Measurements from ENCODE around the gene SH3TC1. TPM values are rescaled to one million over a fixed set of nuclear protein-coding genes. Genes with fewer than 3 reads are reported as not detected.

Gene SH3TC1
- total and polyA plus RNA-seq, 2 of the 13 experiments (the other 11 are each of a cell fraction or from before 2014, with no cell fraction given), result 14.9 to 21.8 TPM

GRCh38 chr4:8200302-8200975 lies 1.3 kb downstream of the SH3TC1 start (continued):
- TF ChIP-seq, protein P1, sequence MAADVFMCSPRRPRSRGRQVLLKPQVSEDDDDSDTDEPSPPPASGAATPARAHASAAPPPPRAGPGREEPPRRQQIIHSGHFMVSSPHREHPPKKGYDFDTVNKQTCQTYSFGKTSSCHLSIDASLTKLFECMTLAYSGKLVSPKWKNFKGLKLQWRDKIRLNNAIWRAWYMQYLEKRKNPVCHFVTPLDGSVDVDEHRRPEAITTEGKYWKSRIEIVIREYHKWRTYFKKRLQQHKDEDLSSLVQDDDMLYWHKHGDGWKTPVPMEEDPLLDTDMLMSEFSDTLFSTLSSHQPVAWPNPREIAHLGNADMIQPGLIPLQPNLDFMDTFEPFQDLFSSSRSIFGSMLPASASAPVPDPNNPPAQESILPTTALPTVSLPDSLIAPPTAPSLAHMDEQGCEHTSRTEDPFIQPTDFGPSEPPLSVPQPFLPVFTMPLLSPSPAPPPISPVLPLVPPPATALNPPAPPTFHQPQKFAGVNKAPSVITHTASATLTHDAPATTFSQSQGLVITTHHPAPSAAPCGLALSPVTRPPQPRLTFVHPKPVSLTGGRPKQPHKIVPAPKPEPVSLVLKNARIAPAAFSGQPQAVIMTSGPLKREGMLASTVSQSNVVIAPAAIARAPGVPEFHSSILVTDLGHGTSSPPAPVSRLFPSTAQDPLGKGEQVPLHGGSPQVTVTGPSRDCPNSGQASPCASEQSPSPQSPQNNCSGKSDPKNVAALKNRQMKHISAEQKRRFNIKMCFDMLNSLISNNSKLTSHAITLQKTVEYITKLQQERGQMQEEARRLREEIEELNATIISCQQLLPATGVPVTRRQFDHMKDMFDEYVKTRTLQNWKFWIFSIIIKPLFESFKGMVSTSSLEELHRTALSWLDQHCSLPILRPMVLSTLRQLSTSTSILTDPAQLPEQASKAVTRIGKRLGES (CRISPR knock-in tag; IDR thresholded peaks at IDR 0.05; ENCODE audit: borderline replicate concordance), result no peak
- TF ChIP-seq ZNF235 (CRISPR knock-in tag; IDR thresholded peaks at IDR 0.05; ENCODE audit: borderline replicate concordance), result no peak
- TF ChIP-seq ZNF251 (CRISPR knock-in tag; IDR thresholded peaks at IDR 0.05), result no peak
- no peak for TF ChIP-seq NFE2L2 (IDR thresholded peaks at IDR 0.05; ENCODE audit: low read length)
- no peak for TF ChIP-seq FOXP1 (IDR thresholded peaks at IDR 0.05)
- TF ChIP-seq FOXP1 (CRISPR knock-in tag; IDR thresholded peaks at IDR 0.05), result 0 out of 2 replicates have a peak, but pooled peaks have one; percentile 28
- no peak for TF ChIP-seq ZNF598 (CRISPR knock-in tag; IDR thresholded peaks at IDR 0.05; ENCODE audit: borderline replicate concordance)
- TF ChIP-seq TEAD3 (CRISPR knock-in tag; optimal IDR thresholded peaks at IDR 0.05; ENCODE audit: borderline replicate concordance), result no peak
- no peak for TF ChIP-seq ZNF451 (CRISPR knock-in tag; IDR thresholded peaks at IDR 0.05)
- no peak for TF ChIP-seq TCF12 (IDR thresholded peaks at IDR 0.05)
- TF ChIP-seq TCF12 (CRISPR knock-in tag; IDR thresholded peaks at IDR 0.05), result no peak
- TF ChIP-seq FOSL2 (CRISPR knock-in tag; IDR thresholded peaks at IDR 0.05), result no peak
- TF ChIP-seq KMT2A (CRISPR knock-in tag; IDR thresholded peaks at IDR 0.05), result no peak
- TF ChIP-seq ZFP62 (CRISPR knock-in tag; IDR thresholded peaks at IDR 0.05), result no peak
- TF ChIP-seq, protein P2, sequence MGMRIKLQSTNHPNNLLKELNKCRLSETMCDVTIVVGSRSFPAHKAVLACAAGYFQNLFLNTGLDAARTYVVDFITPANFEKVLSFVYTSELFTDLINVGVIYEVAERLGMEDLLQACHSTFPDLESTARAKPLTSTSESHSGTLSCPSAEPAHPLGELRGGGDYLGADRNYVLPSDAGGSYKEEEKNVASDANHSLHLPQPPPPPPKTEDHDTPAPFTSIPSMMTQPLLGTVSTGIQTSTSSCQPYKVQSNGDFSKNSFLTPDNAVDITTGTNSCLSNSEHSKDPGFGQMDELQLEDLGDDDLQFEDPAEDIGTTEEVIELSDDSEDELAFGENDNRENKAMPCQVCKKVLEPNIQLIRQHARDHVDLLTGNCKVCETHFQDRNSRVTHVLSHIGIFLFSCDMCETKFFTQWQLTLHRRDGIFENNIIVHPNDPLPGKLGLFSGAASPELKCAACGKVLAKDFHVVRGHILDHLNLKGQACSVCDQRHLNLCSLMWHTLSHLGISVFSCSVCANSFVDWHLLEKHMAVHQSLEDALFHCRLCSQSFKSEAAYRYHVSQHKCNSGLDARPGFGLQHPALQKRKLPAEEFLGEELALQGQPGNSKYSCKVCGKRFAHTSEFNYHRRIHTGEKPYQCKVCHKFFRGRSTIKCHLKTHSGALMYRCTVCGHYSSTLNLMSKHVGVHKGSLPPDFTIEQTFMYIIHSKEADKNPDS (CRISPR knock-in tag; IDR thresholded peaks at IDR 0.05), result no peak
- TF ChIP-seq, protein P3, sequence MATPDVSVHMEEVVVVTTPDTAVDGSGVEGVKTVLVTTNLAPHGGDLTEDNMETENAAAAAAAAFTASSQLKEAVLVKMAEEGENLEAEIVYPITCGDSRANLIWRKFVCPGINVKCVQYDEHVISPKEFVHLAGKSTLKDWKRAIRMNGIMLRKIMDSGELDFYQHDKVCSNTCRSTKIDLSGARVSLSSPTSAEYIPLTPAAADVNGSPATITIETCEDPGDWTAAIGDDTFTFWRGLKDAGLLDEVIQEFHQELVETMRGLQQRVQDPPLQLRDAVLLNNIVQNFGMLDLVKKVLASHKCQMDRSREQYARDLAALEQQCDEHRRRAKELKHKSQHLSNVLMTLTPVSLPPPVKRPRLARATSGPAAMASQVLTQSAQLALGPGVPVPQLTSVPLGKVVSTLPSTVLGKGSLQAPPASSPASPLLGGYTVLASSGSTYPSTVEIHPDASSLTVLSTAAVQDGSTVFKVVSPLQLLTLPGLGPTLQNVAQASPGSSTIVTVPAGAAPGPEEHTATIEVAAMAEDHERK (CRISPR knock-in tag; IDR thresholded peaks at IDR 0.05; ENCODE audit: low read depth), result no peak
- no peak for TF ChIP-seq ZNF597 (CRISPR knock-in tag; IDR thresholded peaks at IDR 0.05)
- TF ChIP-seq YEATS2 (CRISPR knock-in tag; IDR thresholded peaks at IDR 0.05; ENCODE audit: borderline replicate concordance), result no peak
- TF ChIP-seq, protein P4, sequence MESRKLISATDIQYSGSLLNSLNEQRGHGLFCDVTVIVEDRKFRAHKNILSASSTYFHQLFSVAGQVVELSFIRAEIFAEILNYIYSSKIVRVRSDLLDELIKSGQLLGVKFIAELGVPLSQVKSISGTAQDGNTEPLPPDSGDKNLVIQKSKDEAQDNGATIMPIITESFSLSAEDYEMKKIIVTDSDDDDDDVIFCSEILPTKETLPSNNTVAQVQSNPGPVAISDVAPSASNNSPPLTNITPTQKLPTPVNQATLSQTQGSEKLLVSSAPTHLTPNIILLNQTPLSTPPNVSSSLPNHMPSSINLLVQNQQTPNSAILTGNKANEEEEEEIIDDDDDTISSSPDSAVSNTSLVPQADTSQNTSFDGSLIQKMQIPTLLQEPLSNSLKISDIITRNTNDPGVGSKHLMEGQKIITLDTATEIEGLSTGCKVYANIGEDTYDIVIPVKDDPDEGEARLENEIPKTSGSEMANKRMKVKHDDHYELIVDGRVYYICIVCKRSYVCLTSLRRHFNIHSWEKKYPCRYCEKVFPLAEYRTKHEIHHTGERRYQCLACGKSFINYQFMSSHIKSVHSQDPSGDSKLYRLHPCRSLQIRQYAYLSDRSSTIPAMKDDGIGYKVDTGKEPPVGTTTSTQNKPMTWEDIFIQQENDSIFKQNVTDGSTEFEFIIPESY (CRISPR knock-in tag; IDR thresholded peaks at IDR 0.05), result no peak
- no peak for TF ChIP-seq XBP1 (CRISPR knock-in tag; IDR thresholded peaks at IDR 0.05)
- no peak for TF ChIP-seq ZNF777 (CRISPR knock-in tag; IDR thresholded peaks at IDR 0.05)

Measured in HepG2 (cell line).